Activated T-helper 17 cell treated with anti-CD3 and anti-CD28 coated beads, Interleukin-2, amount 50 U/mL, for 72 hours (primary cell): Measurements from ENCODE around the gene AGAP1. TPM values are rescaled to one million over a fixed set of nuclear protein-coding genes. Genes with fewer than 3 reads are reported as not detected.

Experiments
- ATAC-seq: fragments of 150-1000 bp; cut with Tn5 transposase; replicated peaks from 2 replicates; pipeline ENCODE4 v1.10.0; 2021; ENCODE audit warnings: mild to moderate bottlenecking, moderate library complexity
- H3K27ac Mint-ChIP-seq: one replicate; pipeline ENCODE4 v1.8.0; 2022; ENCODE audit warnings: mixed read lengths
- H3K27me3 Mint-ChIP-seq: one replicate; pipeline ENCODE4 v1.8.0; 2022; ENCODE audit warnings: mixed read lengths
- H3K36me3 Mint-ChIP-seq: one replicate; pipeline ENCODE4 v1.8.0; 2022; ENCODE audit warnings: low read depth, mild to moderate bottlenecking, mixed read lengths
- H3K4me1 Mint-ChIP-seq: one replicate; pipeline ENCODE4 v1.8.0; 2022; ENCODE audit warnings: mixed read lengths
- H3K4me3 Mint-ChIP-seq: one replicate; pipeline ENCODE4 v1.8.0; 2022; ENCODE audit warnings: mild to moderate bottlenecking, mixed read lengths
- H3K9me3 Mint-ChIP-seq: one replicate; pipeline ENCODE4 v1.8.0; 2022; ENCODE audit warnings: mixed read lengths
- total RNA-seq, 2 donors: library from RNA; stranded (reverse); gene quantifications; one replicate each; pipeline ENCODE4 v1.2.3, GENCODE V29; 2022

AGAP1 gene
- total RNA-seq, 2 donors from 2014 or later, result 2.2 to 5.3 TPM

DNA sequence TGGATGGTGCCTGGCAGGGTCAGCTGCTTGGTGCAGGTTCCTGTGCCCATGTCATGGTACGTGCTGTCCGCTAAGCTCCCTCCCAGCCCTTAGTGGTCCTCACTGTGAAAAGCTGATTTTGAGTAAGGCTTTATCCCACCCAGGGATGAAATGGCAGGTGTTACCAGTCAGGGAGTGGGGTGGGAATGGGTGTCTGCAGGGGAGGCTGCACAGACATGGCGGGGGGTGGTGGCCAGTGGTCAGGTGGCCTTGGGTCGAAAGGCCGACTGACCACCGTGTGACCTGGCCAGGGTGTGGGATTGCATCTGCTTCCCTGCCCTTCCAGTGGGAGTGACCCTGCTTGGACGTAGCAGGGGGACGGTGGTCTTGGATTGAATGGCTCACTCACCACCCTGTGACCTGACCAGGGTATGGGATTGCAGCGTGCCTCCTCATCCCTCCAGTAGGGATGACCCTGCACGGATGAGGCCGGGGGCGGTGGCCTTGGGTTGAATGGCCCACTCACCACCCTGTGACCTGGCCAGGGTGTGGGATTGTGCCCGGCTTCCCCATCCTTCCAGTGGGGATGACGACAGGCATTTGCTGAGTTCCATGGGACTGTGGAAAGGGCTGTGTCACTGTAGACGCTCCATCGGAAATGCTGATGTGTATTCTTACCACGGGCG, 29.8 kb downstream of the AGAP1 start:
- Mint-ChIP-seq H3K4me3 (no peak overlapping the region), H3K36me3 (no peaks in the 10 kb centered on the region), H3K27me3 (peaks cover 8% of the 10 kb centered on the region), H3K9me3 (no peaks in the 10 kb centered on the region), H3K27ac (no peak overlapping the region), H3K4me1 (no peaks in the 10 kb centered on the region)
- ATAC-seq, result no peak

DNA sequence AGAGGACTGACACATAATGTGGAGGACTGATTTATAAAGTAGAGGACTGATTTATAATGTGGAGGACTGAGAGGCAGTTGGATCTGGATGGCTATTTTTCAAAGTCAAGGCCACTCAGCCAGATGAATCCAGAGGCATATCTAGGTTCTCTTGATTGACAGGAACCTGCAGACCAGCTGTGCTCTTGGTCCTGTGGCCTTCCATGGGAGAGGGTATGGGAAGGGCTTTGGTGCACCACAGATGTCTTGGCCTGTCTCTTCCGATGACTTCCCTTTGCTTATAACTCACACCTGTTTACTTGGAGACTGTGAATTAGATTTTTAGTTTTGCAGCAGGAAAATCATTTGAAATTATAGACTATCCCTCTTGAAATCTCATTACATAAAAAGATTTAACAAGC, 32.3 kb downstream of the AGAP1 start:
- Mint-ChIP-seq H3K27me3 (peaks cover 22% of the 10 kb centered on the region), H3K27ac (no peak overlapping the region), H3K9me3 (no peaks in the 10 kb centered on the region), H3K36me3 (no peaks in the 10 kb centered on the region), H3K4me1 (no peaks in the 10 kb centered on the region), H3K4me3 (no peak overlapping the region)
- ATAC-seq, result no peak

DNA sequence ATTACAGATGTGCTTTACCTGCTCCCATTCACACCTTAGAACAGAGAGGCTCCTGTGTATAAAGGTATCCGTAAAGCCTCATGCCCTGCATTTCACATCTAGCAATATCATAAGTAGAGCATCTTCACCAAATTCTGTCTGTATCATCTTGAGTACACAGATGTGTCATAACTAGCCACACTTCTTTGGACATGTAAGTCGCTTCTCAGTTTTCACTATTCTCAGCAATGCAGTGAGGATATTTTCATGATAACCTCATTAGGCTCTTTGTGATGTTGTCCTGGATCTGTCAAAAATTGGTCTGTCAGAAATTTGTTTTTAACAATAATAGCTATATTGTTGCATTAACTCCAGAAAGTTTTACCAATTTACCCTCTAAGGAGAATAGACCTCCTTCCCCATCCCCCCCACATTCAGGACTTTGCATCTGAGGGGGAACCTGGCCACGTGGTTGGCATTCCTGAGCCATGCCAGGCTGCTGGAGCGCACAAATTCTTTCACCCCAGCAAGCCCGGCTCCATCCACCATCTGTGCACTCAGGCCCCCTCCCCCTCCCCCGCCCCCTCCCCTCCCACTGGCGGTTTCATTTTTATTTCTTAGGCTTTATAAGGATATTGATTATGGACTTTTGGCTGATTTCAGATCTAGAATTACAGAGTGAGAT, 34.1 kb downstream of the AGAP1 start:
- Mint-ChIP-seq H3K4me1 (no peaks in the 10 kb centered on the region), H3K27ac (no peak overlapping the region), H3K27me3 (peaks cover 16% of the 10 kb centered on the region), H3K4me3 (no peak overlapping the region), H3K9me3 (no peaks in the 10 kb centered on the region), H3K36me3 (no peaks in the 10 kb centered on the region)
- no peak for ATAC-seq

DNA sequence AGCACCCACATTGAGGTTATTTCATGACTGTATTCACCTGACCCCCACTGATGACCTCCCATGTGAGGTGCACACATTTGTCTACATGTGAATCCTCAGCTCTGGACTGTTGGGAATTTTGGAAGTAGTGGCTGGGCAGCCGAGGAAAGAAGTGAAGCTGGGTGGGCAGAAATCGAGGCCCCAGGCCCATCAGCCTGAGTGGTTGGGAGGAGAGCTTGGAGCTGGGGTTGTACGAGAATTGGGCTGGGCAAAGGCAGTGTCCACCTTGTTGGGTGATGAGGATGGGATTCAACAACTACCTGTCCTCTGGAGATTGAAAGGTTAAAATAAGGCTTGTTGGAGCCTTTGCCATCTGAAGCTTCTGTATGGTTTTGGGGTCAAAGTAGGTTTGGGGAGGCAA, 35.8 kb downstream of the AGAP1 start:
- H3K36me3 Mint-ChIP-seq, result no peaks in the 10 kb centered on the region
- H3K4me3 Mint-ChIP-seq, result no peak overlapping the region
- no peaks in the 10 kb centered on the region for H3K4me1 Mint-ChIP-seq
- no peak overlapping the region for H3K27ac Mint-ChIP-seq
- H3K9me3 Mint-ChIP-seq, result no peaks in the 10 kb centered on the region
- peaks cover 16% of the 10 kb centered on the region for H3K27me3 Mint-ChIP-seq
- ATAC-seq, result no peak

DNA sequence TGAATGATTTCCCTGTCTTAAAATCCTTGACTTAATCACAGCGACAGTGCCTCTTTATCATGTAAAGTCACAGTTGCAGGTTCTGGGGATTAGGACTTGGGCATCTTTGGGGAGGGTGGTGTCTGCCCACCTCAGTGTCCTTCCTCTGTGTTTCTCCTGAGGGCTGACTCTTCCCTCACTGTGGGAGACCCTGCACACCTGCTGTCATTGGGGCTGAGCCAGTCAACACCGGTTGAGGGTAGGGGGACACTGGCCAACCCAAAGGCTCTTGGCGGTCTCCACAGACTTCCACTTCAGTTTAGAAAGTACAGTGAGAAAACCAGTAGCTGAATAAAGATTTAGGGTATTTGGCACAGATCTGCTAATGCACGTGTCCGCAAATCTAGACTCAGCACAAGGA, 36.9 kb downstream of the AGAP1 start:
- no peaks in the 10 kb centered on the region for H3K9me3 Mint-ChIP-seq
- no peak for ATAC-seq
- H3K4me3 Mint-ChIP-seq, result no peak overlapping the region
- H3K4me1 Mint-ChIP-seq, result no peaks in the 10 kb centered on the region
- H3K27me3 Mint-ChIP-seq, result peaks cover 16% of the 10 kb centered on the region
- no peak overlapping the region for H3K27ac Mint-ChIP-seq
- no peaks in the 10 kb centered on the region for H3K36me3 Mint-ChIP-seq

DNA sequence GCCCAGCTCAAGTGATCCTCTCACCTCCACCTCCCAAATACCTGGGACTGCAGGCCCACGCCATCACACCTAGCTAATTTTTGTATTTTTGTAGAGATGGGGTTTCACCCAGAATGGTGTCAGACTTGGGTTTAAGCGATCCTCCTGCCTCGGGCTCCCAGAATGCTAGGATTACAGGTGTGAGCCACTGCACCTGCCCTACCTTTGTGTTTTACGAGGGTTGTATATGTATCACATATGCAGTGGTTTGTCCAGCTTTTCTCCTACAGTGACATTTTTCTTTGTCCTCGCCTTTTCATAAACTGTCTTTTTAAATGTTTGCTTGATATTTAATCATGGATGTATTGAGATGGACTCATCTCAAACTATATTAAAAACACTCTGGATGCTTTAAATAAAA, 38.5 kb downstream of the AGAP1 start:
- no peak overlapping the region for H3K27ac Mint-ChIP-seq
- no peaks in the 10 kb centered on the region for H3K36me3 Mint-ChIP-seq
- H3K4me3 Mint-ChIP-seq, result no peak overlapping the region
- H3K4me1 Mint-ChIP-seq, result no peaks in the 10 kb centered on the region
- peaks cover 18% of the 10 kb centered on the region for H3K27me3 Mint-ChIP-seq
- no peak for ATAC-seq
- H3K9me3 Mint-ChIP-seq, result no peaks in the 10 kb centered on the region

- Mint-ChIP-seq H3K4me1 (no peaks in the 10 kb centered on the region), H3K36me3 (no peaks in the 10 kb centered on the region), H3K9me3 (no peaks in the 10 kb centered on the region), H3K27ac (no peak overlapping the region), H3K4me3 (no peak overlapping the region), H3K27me3 (peaks cover 18% of the 10 kb centered on the region)
- ATAC-seq, result no peak
Measured at GRCh38 chr2:235533198-235533597, 39.4 kb downstream of the AGAP1 start.

DNA sequence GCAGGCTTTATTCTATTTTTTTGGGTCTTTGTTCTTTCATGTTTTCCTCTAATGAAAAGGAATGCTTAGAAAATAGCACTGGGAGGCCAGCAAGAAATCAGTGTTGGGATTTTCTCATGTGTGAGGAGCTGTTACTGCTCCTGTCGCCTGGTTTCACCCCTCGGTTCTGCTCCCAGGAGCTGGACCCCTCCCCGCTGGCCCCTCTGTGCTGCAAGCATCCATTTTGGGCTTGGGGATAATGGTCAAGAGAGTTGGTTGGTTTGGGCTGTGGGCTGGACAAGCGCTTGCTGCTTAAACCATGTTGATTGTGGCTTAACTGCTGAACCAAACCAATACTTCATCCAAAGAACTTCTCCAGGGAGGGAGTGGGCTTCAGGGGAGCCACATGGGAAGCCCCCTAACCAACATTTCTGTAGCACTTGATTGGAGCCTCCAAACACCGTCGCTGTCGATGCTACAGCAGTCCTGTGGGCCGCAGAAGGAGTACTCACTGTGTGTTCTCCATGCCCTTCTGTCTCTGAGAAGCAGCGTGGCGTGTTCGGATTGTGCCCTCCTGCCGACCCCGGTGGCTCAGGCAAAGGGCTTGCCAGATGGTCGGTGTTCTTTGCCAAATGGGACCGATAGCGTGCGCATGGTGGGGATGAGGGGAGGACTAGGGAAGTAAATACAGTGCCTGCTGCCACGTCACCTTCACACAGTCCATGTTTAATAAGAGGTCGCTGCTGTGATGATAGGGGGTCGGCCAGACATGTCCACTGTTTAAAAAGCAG, 40.0 kb downstream of the AGAP1 start:
- no peak overlapping the region for H3K27ac Mint-ChIP-seq
- no peak for ATAC-seq
- no peaks in the 10 kb centered on the region for H3K36me3 Mint-ChIP-seq
- no peaks in the 10 kb centered on the region for H3K9me3 Mint-ChIP-seq
- no peaks in the 10 kb centered on the region for H3K4me1 Mint-ChIP-seq
- no peak overlapping the region for H3K4me3 Mint-ChIP-seq
- peaks cover 18% of the 10 kb centered on the region for H3K27me3 Mint-ChIP-seq

GRCh38 chr2:235534678-235535422, 41.0 kb downstream of the AGAP1 start:
- Mint-ChIP-seq H3K9me3 (no peaks in the 10 kb centered on the region), H3K4me3 (no peak overlapping the region), H3K36me3 (no peaks in the 10 kb centered on the region), H3K27ac (no peak overlapping the region), H3K27me3 (peaks cover 14% of the 10 kb centered on the region), H3K4me1 (no peaks in the 10 kb centered on the region)
- ATAC-seq, result no peak

GRCh38 chr2:235535423-235536130, 41.7 kb downstream of the AGAP1 start:
- no peak overlapping the region for H3K4me3 Mint-ChIP-seq
- no peak overlapping the region for H3K27ac Mint-ChIP-seq
- no peaks in the 10 kb centered on the region for H3K9me3 Mint-ChIP-seq
- no peak for ATAC-seq
- no peaks in the 10 kb centered on the region for H3K36me3 Mint-ChIP-seq
- H3K27me3 Mint-ChIP-seq, result peaks cover 14% of the 10 kb centered on the region
- no peaks in the 10 kb centered on the region for H3K4me1 Mint-ChIP-seq

GRCh38 chr2:235536711-235537110, 42.9 kb downstream of the AGAP1 start:
- ATAC-seq, result no peak
- Mint-ChIP-seq H3K4me1 (no peaks in the 10 kb centered on the region), H3K27me3 (peaks cover 11% of the 10 kb centered on the region), H3K36me3 (no peaks in the 10 kb centered on the region), H3K27ac (no peak overlapping the region), H3K9me3 (no peaks in the 10 kb centered on the region), H3K4me3 (no peak overlapping the region)

- H3K4me3 Mint-ChIP-seq, result no peak overlapping the region
- no peak for ATAC-seq
- H3K27me3 Mint-ChIP-seq, result peaks cover 11% of the 10 kb centered on the region
- no peaks in the 10 kb centered on the region for H3K4me1 Mint-ChIP-seq
- H3K9me3 Mint-ChIP-seq, result no peaks in the 10 kb centered on the region
- H3K36me3 Mint-ChIP-seq, result no peaks in the 10 kb centered on the region
- no peak overlapping the region for H3K27ac Mint-ChIP-seq
Measured at GRCh38 chr2:235537186-235537585, 43.3 kb downstream of the AGAP1 start.

GRCh38 chr2:235537587-235537986, 43.7 kb downstream of the AGAP1 start:
- Mint-ChIP-seq H3K27me3 (peaks cover 11% of the 10 kb centered on the region), H3K27ac (no peak overlapping the region), H3K4me1 (no peaks in the 10 kb centered on the region), H3K36me3 (no peaks in the 10 kb centered on the region), H3K4me3 (no peak overlapping the region), H3K9me3 (no peaks in the 10 kb centered on the region)
- no peak for ATAC-seq

GRCh38 chr2:235538144-235538639, 44.3 kb downstream of the AGAP1 start:
- peaks cover 11% of the 10 kb centered on the region for H3K27me3 Mint-ChIP-seq
- H3K4me3 Mint-ChIP-seq, result no peak overlapping the region
- no peaks in the 10 kb centered on the region for H3K9me3 Mint-ChIP-seq
- H3K36me3 Mint-ChIP-seq, result no peaks in the 10 kb centered on the region
- no peak for ATAC-seq
- H3K27ac Mint-ChIP-seq, result no peak overlapping the region
- H3K4me1 Mint-ChIP-seq, result no peaks in the 10 kb centered on the region
